SK-N-SH (cell line): Measurements from ENCODE around the gene WIF1. TPM values are rescaled to one million over a fixed set of nuclear protein-coding genes. Genes with fewer than 3 reads are reported as not detected.

Experiments used
- CTCF ChIA-PET: fragments of 300-600, 350-600 bp; formaldehyde crosslinking; extraction: SDS; loops from one replicate; lab custom pipeline; 2021; lab: Yijun Ruan, JAX
- POLR2A ChIA-PET: fragments of 350-600 bp; sonication (Branson Sonifier 250); formaldehyde crosslinking; extraction: SDS; loops from one replicate; lab custom pipeline; 2020; ENCODE audit warnings: antibody characterized with exemption, inconsistent platforms; lab: Yijun Ruan, JAX
- DNase-seq: peaks from one replicate; pipeline ENCODE4 v3.0.0; 2012
- H2AFZ ChIP-seq: fragments of 200-600 bp; sonication (generic); 2 replicates; pipeline ENCODE4 v1.8.1; 2016; ENCODE audit warnings: antibody characterized with exemption, mild to moderate bottlenecking, low read depth
- H3F3A ChIP-seq: fragments of 200-600 bp; sonication (generic); replicated peaks from 2 replicates; pipeline ENCODE3; 2016; ENCODE audit warnings: antibody characterized with exemption, mild to moderate bottlenecking; ENCODE audit not compliant: insufficient read depth
- H3K27ac ChIP-seq, 2 experiments: fragments of 200-500 bp in 1 of 2; fragments of 200-600 bp in 1 of 2; sonication (Bioruptor generic) in 1 of 2; sonication (generic), shearing (Covaris generic) in 1 of 2; 2 replicates each; pipeline versions ENCODE4 v1.5.1 to v1.6.1; 2014 to 2016; ENCODE audit warnings: low read depth in 2 of 2, inconsistent platforms in 1 of 2, low read length in 1 of 2, mild to moderate bottlenecking in 1 of 2, mixed read lengths in 1 of 2
- H3K27me3 ChIP-seq: fragments of 200-600 bp; sonication (generic), shearing (Covaris generic); 2 replicates; pipeline ENCODE4 v1.6.1; 2016; ENCODE audit warnings: mixed run types; ENCODE audit not compliant: insufficient read depth
- H3K36me3 ChIP-seq, 2 experiments: fragments of 200-500 bp in 1 of 2; fragments of 200-600 bp in 1 of 2; sonication (Bioruptor generic) in 1 of 2; sonication (generic) in 1 of 2; replicated peaks in 1 of 2; 2 replicates each; pipeline versions ENCODE3 to v1.5.1; 2014 to 2016; ENCODE audit warnings: low read length in 1 of 2, mild to moderate bottlenecking in 1 of 2; ENCODE audit not compliant: insufficient read depth in 2 of 2, control insufficient read depth in 1 of 2
- H3K4me1 ChIP-seq, 2 experiments: fragments of 200-500 bp in 1 of 2; fragments of 200-600 bp in 1 of 2; sonication (Bioruptor generic) in 1 of 2; sonication (generic), shearing (Covaris generic) in 1 of 2; 2 replicates each; pipeline versions ENCODE4 v1.5.1 to v1.6.1; 2014 to 2016; ENCODE audit warnings: low read depth in 1 of 2, low read length in 1 of 2, mixed run types in 1 of 2; ENCODE audit not compliant: insufficient read depth in 2 of 2, control insufficient read depth in 1 of 2
- H3K4me2 ChIP-seq: fragments of 200-600 bp; sonication (generic), shearing (Covaris generic); 2 replicates; pipeline ENCODE4 v1.6.1; 2017; ENCODE audit warnings: mixed run types
- H3K4me3 ChIP-seq, 2 experiments: fragments of 200-500 bp in 1 of 2; fragments of 200-600 bp in 1 of 2; sonication (Bioruptor generic) in 1 of 2; sonication (generic), shearing (Covaris generic) in 1 of 2; 2 replicates each; pipeline versions ENCODE4 v1.5.1 to v1.8.1; 2014 to 2016; ENCODE audit warnings: low read depth in 2 of 2, inconsistent platforms in 1 of 2, low read length in 1 of 2, mild to moderate bottlenecking in 1 of 2, mixed read lengths in 1 of 2, moderate library complexity in 1 of 2
- H3K79me2 ChIP-seq: fragments of 200-600 bp; sonication (generic); 2 replicates; pipeline ENCODE4 v1.8.1; 2017; ENCODE audit warnings: mild to moderate bottlenecking; ENCODE audit not compliant: insufficient read depth
- H3K9ac ChIP-seq: fragments of 200-600 bp; sonication (generic); 2 replicates; pipeline ENCODE4 v1.6.1; 2017; ENCODE audit warnings: mixed run types
- H3K9me2 ChIP-seq: fragments of 200-600 bp; sonication (generic); 2 replicates; pipeline ENCODE4 v1.6.1; 2017; ENCODE audit warnings: mixed run types
- H3K9me3 ChIP-seq: fragments of 200-600 bp; sonication (generic); 2 replicates; pipeline ENCODE4 v1.6.1; 2017; ENCODE audit warnings: mixed run types, mild to moderate bottlenecking, moderate library complexity
- H4K20me1 ChIP-seq: fragments of 200-600 bp; sonication (generic); 2 replicates; pipeline ENCODE4 v1.6.1; 2017; ENCODE audit warnings: mild to moderate bottlenecking, mixed run types; ENCODE audit not compliant: insufficient read depth
- CTCF ChIP-seq: fragments of 200-600 bp; sonication (generic); IDR thresholded peaks from 2 replicates; pipeline ENCODE4 v1.6.1; 2017; ENCODE audit warnings: antibody characterized with exemption, mild to moderate bottlenecking, moderate library complexity
- FOXM1 ChIP-seq: IDR thresholded peaks from 2 replicates; pipeline ENCODE4 v1.4.0; 2012; ENCODE audit warnings: low read depth, mild to moderate bottlenecking
- RAD21 ChIP-seq: IDR thresholded peaks from 2 replicates; pipeline ENCODE4 v1.6.1; 2012; ENCODE audit warnings: mild to moderate bottlenecking, low read length
- RFX5 ChIP-seq: IDR thresholded peaks from 2 replicates; pipeline ENCODE4 v1.6.1; 2012; ENCODE audit warnings: mild to moderate bottlenecking, improper control_type of control experiment, low read length
- SMC3 ChIP-seq: IDR thresholded peaks from 2 replicates; pipeline ENCODE4 v1.6.1; 2012; ENCODE audit warnings: low read depth, low read length, improper control_type of control experiment
- ZBTB33 ChIP-seq: IDR thresholded peaks from 2 replicates; pipeline ENCODE4 v1.4.0; 2012; ENCODE audit warnings: low read depth, borderline replicate concordance
- WGBS: methylation state at CpG from one replicate; pipeline ENCODE4 v1.1.6; 2017; ENCODE audit warnings: low lambda C conversion rate; 5-methylcytosine and 5-hydroxymethylcytosine counted together
- polyA plus RNA-seq, 3 experiments: library from polyadenylated mRNA; depleted of rRNA; stranded (reverse); fragments of >200 nt; gene quantifications; 2 replicates each; pipeline ENCODE4 v1.2.3, GENCODE V29; 2012

WIF1 gene
- polyA plus RNA-seq, 1 of the 3 experiments (the other 2 are of a cell fraction): not detected

- Histone ChIP-seq H3K36me3 (no peaks in the 10 kb centered on the region), H3F3A (no peaks in the 10 kb centered on the region), H3K79me2 (no peaks in the 10 kb centered on the region), H4K20me1 (no peaks in the 10 kb centered on the region), H3K27ac (no peak overlapping the region), H2AFZ (no peak overlapping the region), H3K4me3 (no peak overlapping the region), H3K9ac (no peak overlapping the region), H3K27me3 (peaks cover 51% of the 10 kb centered on the region), H3K4me2 (no peak overlapping the region), H3K4me1 (no peaks in the 10 kb centered on the region; a peak in 1 of 4 replicates), H3K9me3 (no peaks in the 10 kb centered on the region), H3K9me2 (peaks cover 4% of the 10 kb centered on the region; the same call in 1 of the 2 replicates)
- TF ChIP-seq CTCF (peak; percentile 78), RAD21 (peak; percentile 79), FOXM1 (no peak), ZBTB33 (no peak), SMC3 (peak; percentile 38; the same call in 1 of the 2 replicates)
- ChIA-PET POLR2A (no interaction called here), CTCF (interaction anchor here (0.6 to 4.7 kb wide), 28 partner anchors 11 to 327 kb away, joined by 3 to 59 read pairs (median 4); no protein-coding TSS in a partner anchor)
- WGBS: 2% methylated on average over 8 of the region's 8 CpGs
- DNase-seq: peak; percentile 15
These were observed 2.4 kb upstream of the WIF1 start for GRCh38 chr12:65123435-65124063.

GRCh38 chr12:65122703-65123102 lies 1.6 kb upstream of the WIF1 start:
- Histone ChIP-seq H3K4me1 (no peaks in the 10 kb centered on the region; a peak in 1 of 4 replicates), H3K9ac (no peak overlapping the region), H3K9me3 (no peaks in the 10 kb centered on the region), H3K4me2 (no peak overlapping the region), H3F3A (no peaks in the 10 kb centered on the region), H3K27ac (no peak overlapping the region), H4K20me1 (no peaks in the 10 kb centered on the region), H3K4me3 (no peak overlapping the region), H3K9me2 (peaks cover 4% of the 10 kb centered on the region; the same call in 1 of the 2 replicates), H3K27me3 (peaks cover 56% of the 10 kb centered on the region), H3K79me2 (no peaks in the 10 kb centered on the region), H3K36me3 (no peaks in the 10 kb centered on the region), H2AFZ (no peak overlapping the region)
- no peak for DNase-seq
- no peak for TF ChIP-seq RFX5
- ChIA-PET CTCF (interaction anchor here (0.6 to 4.7 kb wide), 24 partner anchors 11 to 326 kb away, joined by 3 to 59 read pairs (median 4); no protein-coding TSS in a partner anchor), POLR2A (no interaction called here)
- 31% methylated on average over 5 of the region's 5 CpGs for WGBS
